ENCODE measurements around the gene COL17A1. TPM values are rescaled to one million over a fixed set of nuclear protein-coding genes. Genes with fewer than 3 reads are reported as not detected.

Gene COL17A1
- total and polyA plus RNA-seq, 9 of the 15 experiments (the other 6 are each of a cell fraction or from before 2014, with no cell fraction given) = not detected

- ATAC-seq (no peak), DNase-seq (ENCODE audit: extremely low read depth in 1 of 4, low spot score in 3 of 4) (no peak), FAIRE-seq (no peak)
- TF ChIP-seq NCOA6 (IDR thresholded peaks at IDR 0.05) = no peak
- no peak for TF ChIP-seq MBD1 (CRISPR knock-in tag; IDR thresholded peaks at IDR 0.05)
- no peak for TF ChIP-seq RERE (CRISPR knock-in tag; IDR thresholded peaks at IDR 0.05; ENCODE audit: borderline replicate concordance)
- no peak for TF ChIP-seq CREB1 (IDR thresholded peaks at IDR 0.05)
- TF ChIP-seq CREB1 (CRISPR knock-in tag; IDR thresholded peaks at IDR 0.05) = no peak
- TF ChIP-seq ZNF75A (CRISPR knock-in tag; IDR thresholded peaks at IDR 0.05) = no peak
- no peak for TF ChIP-seq PCBP2 (IDR thresholded peaks at IDR 0.05; ENCODE audit: low read depth, low read length, poor library complexity, severe bottlenecking)
- no peak for TF ChIP-seq MCM2 (IDR thresholded peaks at IDR 0.05; ENCODE audit: low read depth)
- no peak for TF ChIP-seq ZNF274 (IDR thresholded peaks at IDR 0.05; ENCODE audit: borderline replicate concordance, low read depth, low read length)
- no peak for TF ChIP-seq RBM17 (IDR thresholded peaks at IDR 0.05; ENCODE audit: borderline replicate concordance, low read depth, low read length)
- TF ChIP-seq ZNF431 (CRISPR knock-in tag; IDR thresholded peaks at IDR 0.05) = no peak
- no peak for TF ChIP-seq GABPA (tag; conservative IDR thresholded peaks at IDR 0.05; ENCODE audit: low read depth)
- Histone ChIP-seq H4K20me1 (replicated peaks; ENCODE audit: control insufficient read depth, insufficient read depth, low read length) (no peaks in the 10 kb centered on the region; the same call in 1 of the 2 replicates), H3K9me3 (replicated peaks; ENCODE audit: control insufficient read depth, insufficient read depth, low read depth, low read length) (no peaks in the 10 kb centered on the region), H3K9ac (ENCODE audit: insufficient read depth in 1 of 2, low read depth in 2 of 2, low read length in 2 of 2) (no peak overlapping the region), H3K27ac (ENCODE audit: extremely low read depth, low read depth, low read length) (no peak overlapping the region), H3K4me3 (no peak overlapping the region), H3K9me1 (ENCODE audit: control insufficient read depth, insufficient read depth, low read length) (no peaks in the 10 kb centered on the region), H3K36me3 (ENCODE audit: control insufficient read depth, insufficient read depth, low read length) (peaks cover 82% of the 10 kb centered on the region; the same call in 2 of the 3 replicates), H3K4me1 (replicated peaks in 1 of 2; ENCODE audit: control insufficient read depth in 2 of 2, insufficient read depth in 2 of 2, low read length in 2 of 2) (no peaks in the 10 kb centered on the region), H2AFZ (ENCODE audit: low read depth, low read length) (no peak overlapping the region), H3K79me2 (ENCODE audit: control insufficient read depth, insufficient read depth, low read length) (no peaks in the 10 kb centered on the region), H3K4me2 (ENCODE audit: insufficient read depth, low read length) (no peak overlapping the region), H3K27me3 (ENCODE audit: control insufficient read depth in 2 of 2, insufficient read depth in 2 of 2, low read length in 2 of 2) (no peaks in the 10 kb centered on the region)
- WGBS (ENCODE audit: insufficient coverage, low coverage, missing lambda C conversion rate) = 100% methylated on average over 1 of the region's 1 CpG
- intact Hi-C loops (cut with micrococcal nuclease) = no loop called here
- ChIA-PET POLR2A (interaction anchor here (1.2 kb wide), 1 partner anchor 57 kb away, joined by 4 read pairs; no protein-coding TSS in a partner anchor), CTCF (ENCODE audit: low intra/inter-chr PET ratio) (no interaction called here)
- no TSS peak for BruUV-seq (replicated peaks)
- in situ Hi-C loops (cut with MboI) = no loop called here
Measured at GRCh38 chr10:104021246-104021645, 64.4 kb downstream of the COL17A1 start.
